ENCODE results near the gene TRIM60. TPM values are rescaled to one million over a fixed set of nuclear protein-coding genes. Genes with fewer than 3 reads are reported as not detected.
"Not testable (repeated sequence)": the region's sequence is repeated elsewhere in the genome, so short reads cannot be mapped to it uniquely, and the experiment has no call there.

The TRIM60 gene
- total RNA-seq, 1 donor from 2014 or later, result not detected

DNA sequence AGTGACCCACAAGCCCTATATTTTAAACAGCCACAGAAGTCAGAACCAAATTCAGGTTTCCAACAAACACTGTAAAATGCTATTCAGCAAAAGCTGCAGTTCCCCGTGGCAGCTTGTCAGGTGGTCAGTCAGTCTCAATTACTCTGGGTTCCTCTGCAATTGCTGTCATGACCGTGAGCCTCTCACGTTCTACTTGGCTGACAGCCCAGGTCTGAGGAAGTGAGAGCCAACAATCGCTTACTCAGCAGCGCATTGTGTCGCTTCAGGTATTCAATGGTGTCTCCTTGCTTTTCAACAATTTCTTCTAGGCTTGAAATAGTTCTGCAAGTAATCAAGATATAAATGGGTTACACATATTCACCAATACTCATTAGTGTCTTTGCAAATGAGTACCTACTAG, 47.7 kb downstream of the TRIM60 start:
- no peak overlapping the region for H3K4me3 Mint-ChIP-seq (ENCODE audit: unreplicated experiment)
- TF ChIP-seq, protein P1, sequence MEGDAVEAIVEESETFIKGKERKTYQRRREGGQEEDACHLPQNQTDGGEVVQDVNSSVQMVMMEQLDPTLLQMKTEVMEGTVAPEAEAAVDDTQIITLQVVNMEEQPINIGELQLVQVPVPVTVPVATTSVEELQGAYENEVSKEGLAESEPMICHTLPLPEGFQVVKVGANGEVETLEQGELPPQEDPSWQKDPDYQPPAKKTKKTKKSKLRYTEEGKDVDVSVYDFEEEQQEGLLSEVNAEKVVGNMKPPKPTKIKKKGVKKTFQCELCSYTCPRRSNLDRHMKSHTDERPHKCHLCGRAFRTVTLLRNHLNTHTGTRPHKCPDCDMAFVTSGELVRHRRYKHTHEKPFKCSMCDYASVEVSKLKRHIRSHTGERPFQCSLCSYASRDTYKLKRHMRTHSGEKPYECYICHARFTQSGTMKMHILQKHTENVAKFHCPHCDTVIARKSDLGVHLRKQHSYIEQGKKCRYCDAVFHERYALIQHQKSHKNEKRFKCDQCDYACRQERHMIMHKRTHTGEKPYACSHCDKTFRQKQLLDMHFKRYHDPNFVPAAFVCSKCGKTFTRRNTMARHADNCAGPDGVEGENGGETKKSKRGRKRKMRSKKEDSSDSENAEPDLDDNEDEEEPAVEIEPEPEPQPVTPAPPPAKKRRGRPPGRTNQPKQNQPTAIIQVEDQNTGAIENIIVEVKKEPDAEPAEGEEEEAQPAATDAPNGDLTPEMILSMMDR (IDR thresholded peaks at IDR 0.05), result no peak
- no peaks in the 10 kb centered on the region for H3K27me3 Mint-ChIP-seq (ENCODE audit: low read depth)
- peaks cover 8% of the 10 kb centered on the region for H3K36me3 Mint-ChIP-seq (ENCODE audit: low read depth)
- no peak for DNase-seq (ENCODE audit: low spot score)
- peak overlapping the region; percentile 32 for H3K27ac Mint-ChIP-seq (ENCODE audit: unreplicated experiment)
- H3K9me3 Mint-ChIP-seq (ENCODE audit: low read depth), result no peaks in the 10 kb centered on the region
- H3K4me1 Mint-ChIP-seq (ENCODE audit: low read depth), result peaks cover 2% of the 10 kb centered on the region

DNA sequence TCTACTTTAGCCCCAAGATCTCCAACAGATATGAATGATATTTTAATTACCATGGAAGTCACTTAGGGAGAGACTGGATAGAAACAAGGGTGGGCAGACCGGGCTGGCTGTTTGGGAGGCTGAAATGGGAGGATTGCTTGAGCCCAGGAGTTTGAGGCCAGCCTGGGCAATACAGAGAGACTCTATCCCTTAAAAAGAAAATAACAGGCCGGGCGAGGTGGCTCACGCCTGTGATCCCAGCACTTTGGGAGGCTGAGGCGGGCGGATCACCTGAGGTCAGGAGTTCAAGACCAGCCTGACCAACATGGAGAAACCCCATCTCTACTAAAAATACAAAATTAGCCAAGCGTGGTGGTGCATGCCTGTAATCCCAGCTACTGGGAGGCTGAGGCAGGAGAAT, 53.0 kb downstream of the TRIM60 start:
- not testable (repeated sequence) for H3K4me1 Mint-ChIP-seq (ENCODE audit: low read depth); H3K4me3 Mint-ChIP-seq (ENCODE audit: unreplicated experiment); DNase-seq (ENCODE audit: low spot score); H3K9me3 Mint-ChIP-seq (ENCODE audit: low read depth); H3K27ac Mint-ChIP-seq (ENCODE audit: unreplicated experiment); H3K27me3 Mint-ChIP-seq (ENCODE audit: low read depth)
- peaks cover 16% of the 10 kb centered on the region for H3K36me3 Mint-ChIP-seq (ENCODE audit: low read depth)

DNA sequence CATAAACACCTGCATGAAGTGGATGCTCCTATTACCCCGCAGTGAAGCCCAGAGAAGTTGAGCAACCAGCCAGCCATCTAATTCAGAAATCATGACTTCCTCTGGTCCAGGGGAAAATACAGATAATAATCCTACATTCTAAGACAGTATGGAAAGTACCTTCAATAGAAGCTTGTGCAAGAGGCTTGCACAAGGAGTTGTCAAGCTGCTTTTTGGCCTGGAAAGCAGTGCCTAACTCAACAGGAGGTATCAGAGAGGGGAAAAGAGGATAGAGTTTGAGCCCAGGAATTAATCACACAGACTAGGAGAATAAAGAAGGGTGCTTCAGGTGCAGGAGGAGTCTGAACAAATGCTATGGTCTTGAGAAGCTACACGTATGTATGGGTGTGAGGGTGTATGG, 54.1 kb downstream of the TRIM60 start:
- peaks cover 18% of the 10 kb centered on the region for H3K36me3 Mint-ChIP-seq (ENCODE audit: low read depth)
- no peak overlapping the region for H3K27ac Mint-ChIP-seq (ENCODE audit: unreplicated experiment)
- no peaks in the 10 kb centered on the region for H3K4me1 Mint-ChIP-seq (ENCODE audit: low read depth)
- H3K27me3 Mint-ChIP-seq (ENCODE audit: low read depth), result no peaks in the 10 kb centered on the region
- TF ChIP-seq, protein P1 (IDR thresholded peaks at IDR 0.05), result no peak
- DNase-seq (ENCODE audit: low spot score), result no peak
- H3K9me3 Mint-ChIP-seq (ENCODE audit: low read depth), result no peaks in the 10 kb centered on the region
- no peak overlapping the region for H3K4me3 Mint-ChIP-seq (ENCODE audit: unreplicated experiment)

DNA sequence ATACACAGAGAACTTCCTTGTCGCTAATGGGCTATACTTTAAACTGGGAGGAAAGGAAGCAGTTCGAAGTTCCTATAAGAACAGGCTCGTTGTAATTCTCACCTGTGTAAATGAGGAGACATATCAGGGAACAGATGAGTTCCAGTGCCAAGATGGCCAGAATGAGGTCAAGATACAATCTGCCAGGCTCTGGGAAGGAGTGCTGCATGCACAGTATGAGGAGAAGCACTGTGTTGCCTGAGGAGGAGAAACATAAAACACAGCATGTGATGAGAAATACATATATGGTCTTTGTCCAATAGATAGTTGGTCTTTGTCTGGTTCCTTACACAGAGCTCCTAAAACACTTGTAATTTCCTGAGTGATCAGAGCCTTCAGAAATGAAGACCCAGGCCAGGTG, 56.6 kb downstream of the TRIM60 start:
- Mint-ChIP-seq H3K27ac (ENCODE audit: unreplicated experiment) (no peak overlapping the region), H3K27me3 (ENCODE audit: low read depth) (no peaks in the 10 kb centered on the region), H3K9me3 (ENCODE audit: low read depth) (no peaks in the 10 kb centered on the region), H3K4me1 (ENCODE audit: low read depth) (no peaks in the 10 kb centered on the region), H3K36me3 (ENCODE audit: low read depth) (peaks cover 18% of the 10 kb centered on the region), H3K4me3 (ENCODE audit: unreplicated experiment) (no peak overlapping the region)
- no peak for DNase-seq (ENCODE audit: low spot score)
- TF ChIP-seq, protein P1 (IDR thresholded peaks at IDR 0.05), result no peak

Other genes starting within 250 kb of the TRIM60 start
- gene APELA, start 154.8 kb upstream of the TRIM60 start, total RNA-seq, result not detected in 3 replicates
- gene TRIM61, start 54.3 kb upstream of the TRIM60 start, total RNA-seq, result 0.20 to 0.79 TPM in 2 of 3 replicates, not detected in the other
- not detected in 3 replicates for gene TRIM75, start 21.9 kb downstream of the TRIM60 start, total RNA-seq
- 13.0 to 14.0 TPM (median 13.6 TPM) in 3 replicates for gene TMEM192, start 80.9 kb downstream of the TRIM60 start, total RNA-seq
- 14.3 to 19.3 TPM (median 16.0 TPM) in 3 replicates for gene KLHL2, start 175.6 kb downstream of the TRIM60 start, total RNA-seq